GM12878 (cell line): Measurements from ENCODE around the gene MSANTD3. TPM values are rescaled to one million over a fixed set of nuclear protein-coding genes. Genes with fewer than 3 reads are reported as not detected.

ENCODE experiments used
- ATAC-seq: fragments of 200-7000 bp; cut with Tn5 transposase; 3 replicates; pipeline ENCODE4 v1.9.1; 2020; ENCODE audit warnings: mild to moderate bottlenecking, moderate library complexity
- BruUV-seq: library from RNA; stranded (reverse); fragments of 400-500 nt; replicated peaks from 2 replicates; lab custom pipeline; 2021; lab: Mats Ljungman, UMichigan
- CTCF ChIA-PET: fragments of 300-600 bp; sonication (Branson Sonifier 250); formaldehyde crosslinking; extraction: SDS; loops from one replicate; lab custom pipeline; 2021; ENCODE audit warnings: inconsistent platforms; lab: Yijun Ruan, JAX
- POLR2A ChIA-PET: fragments of 350-600 bp; formaldehyde crosslinking; extraction: SDS; loops from one replicate; lab custom pipeline; 2021; ENCODE audit warnings: inconsistent platforms; lab: Charles Lee
- RAD21 ChIA-PET: fragments of 300-600 bp; sonication (Branson Sonifier 250); formaldehyde crosslinking; loops from one replicate; lab custom pipeline; 2023; ENCODE audit warnings: antibody characterized with exemption; ENCODE audit not compliant: unreplicated experiment; lab: Charles Lee
- SMC1A ChIA-PET: fragments of 300-600 bp; sonication (Branson Sonifier 250); formaldehyde crosslinking; loops from one replicate; lab custom pipeline; 2023; ENCODE audit not compliant: unreplicated experiment, uncharacterized antibody; lab: Charles Lee
- DNase-seq: peaks from one replicate; pipeline ENCODE4 v3.0.0-alpha.2; 2011; ENCODE audit warnings: low read depth, low spot score
- FAIRE-seq: peaks from 3 replicates; lab custom pipeline; 2011; peaks lifted over from hg19 to GRCh38; lab: Jason Lieb, UNC
- H2AFZ ChIP-seq: 2 replicates; pipeline ENCODE4 v1.6.0; 2011; ENCODE audit warnings: low read depth, low read length, control low read depth; ENCODE audit not compliant: control insufficient read depth
- H3K27ac ChIP-seq: 2 replicates; pipeline ENCODE4 v1.5.1; 2011; ENCODE audit warnings: control low read depth; ENCODE audit not compliant: control insufficient read depth, insufficient read depth
- H3K27me3 ChIP-seq, 2 experiments: replicated peaks in 1 of 2; 2 replicates each; pipeline versions ENCODE4 v1.6.0 to v1.6.1; 2011; ENCODE audit warnings: low read length in 1 of 2; ENCODE audit not compliant: control insufficient read depth in 2 of 2, insufficient read depth in 2 of 2
- H3K36me3 ChIP-seq, 2 experiments: 2 replicates each; pipeline ENCODE4 v1.5.1; 2011; ENCODE audit warnings: low read length in 1 of 2; ENCODE audit not compliant: control insufficient read depth in 2 of 2, insufficient read depth in 2 of 2
- H3K4me1 ChIP-seq: 2 replicates; pipeline ENCODE4 v1.6.1; 2011; ENCODE audit warnings: mild to moderate bottlenecking, low read length, moderate library complexity, mixed read lengths; ENCODE audit not compliant: control insufficient read depth, insufficient read depth
- H3K4me2 ChIP-seq: 2 replicates; pipeline ENCODE4 v1.6.0; 2011; ENCODE audit warnings: control low read depth; ENCODE audit not compliant: control insufficient read depth, insufficient read depth
- H3K4me3 ChIP-seq: fragments of 200-600 bp; sonication (generic); 2 replicates; pipeline ENCODE4 v1.5.1; 2016
- H3K79me2 ChIP-seq: 2 replicates; pipeline ENCODE4 v1.6.0; 2011; ENCODE audit warnings: low read length; ENCODE audit not compliant: control insufficient read depth, insufficient read depth
- H3K9ac ChIP-seq: 2 replicates; pipeline ENCODE4 v1.8.0; 2011; ENCODE audit warnings: low read length, control low read depth, mixed read lengths; ENCODE audit not compliant: control insufficient read depth, insufficient read depth
- H3K9me3 ChIP-seq: replicated peaks from 3 replicates; pipeline ENCODE4 v1.5.1; 2011; ENCODE audit warnings: mild to moderate bottlenecking, low read length; ENCODE audit not compliant: control insufficient read depth, insufficient read depth
- H4K20me1 ChIP-seq: 2 replicates; pipeline ENCODE4 v1.6.0; 2011; ENCODE audit not compliant: control insufficient read depth, insufficient read depth
- BCLAF1 ChIP-seq: fragments of 450-650 bp; IDR thresholded peaks from 2 replicates; pipeline ENCODE4 v1.6.1; 2017; ENCODE audit warnings: antibody characterized with exemption, mild to moderate bottlenecking, moderate library complexity
- LARP7 ChIP-seq: fragments of 450-650 bp; IDR thresholded peaks from 2 replicates; pipeline ENCODE4 v1.6.1; 2017; ENCODE audit warnings: mild to moderate bottlenecking
- NFYB ChIP-seq: IDR thresholded peaks from 2 replicates; pipeline ENCODE4 v1.6.1; 2011; ENCODE audit warnings: low read depth, mild to moderate bottlenecking, low read length, improper control_type of control experiment, moderate library complexity; ENCODE audit not compliant: insufficient read depth
- NKRF ChIP-seq: fragments of 450-650 bp; conservative IDR thresholded peaks from 2 replicates; pipeline ENCODE4 v1.6.1; 2017; ENCODE audit warnings: mild to moderate bottlenecking, moderate library complexity
- WRNIP1 ChIP-seq: IDR thresholded peaks from 2 replicates; pipeline ENCODE4 v1.6.1; 2011; ENCODE audit warnings: low read depth, low read length, improper control_type of control experiment, borderline replicate concordance
- ZSCAN29 ChIP-seq: fragments of 450-650 bp; IDR thresholded peaks from 2 replicates; pipeline ENCODE4 v1.6.1; 2017; ENCODE audit warnings: mild to moderate bottlenecking, moderate library complexity
- WGBS: methylation state at CpG from one replicate; pipeline ENCODE4 v1.1.6; 2016; ENCODE audit warnings: low lambda C conversion rate; ENCODE audit not compliant: insufficient replicate concordance, insufficient coverage; ENCODE audit errors: missing lambda C conversion rate; 5-methylcytosine and 5-hydroxymethylcytosine counted together
- in situ Hi-C: fragments of 300-500 bp; cut with MboI; formaldehyde crosslinking; loops from 9 replicates; pipeline ENCODE4 v1.14.3; 2018; ENCODE audit warnings: mixed read lengths
- intact Hi-C: fragments of 100-400 bp; cut with micrococcal nuclease; formaldehyde crosslinking; loops from one replicate; pipeline ENCODE4 v1.14.2; 2022; ENCODE audit not compliant: unreplicated experiment
- polyA plus RNA-seq, 11 experiments: library from polyadenylated mRNA; depleted of rRNA in 4 of 11; unstranded in 6 of 11; stranded (reverse) in 5 of 11; fragments of >200 nt; fragmentation: Nextera tagmentation in 4 of 11; fragmentation: Illumina TruSeq in 1 of 11; extraction: Ambion mirVana in 4 of 11; extraction: Trizol in 1 of 11; gene quantifications; 1 replicate in 1 of 11; 2 replicates in 10 of 11; pipeline versions ENCODE4 v1.2.1 to v1.2.3, GENCODE V29; 2011 to 2016; ENCODE audit warnings: inconsistent platforms in 2 of 11, missing spikeins in 2 of 11, low read depth in 1 of 11
- total RNA-seq, 4 experiments: library from RNA; depleted of rRNA in 3 of 4; stranded (reverse); fragments of >200 nt in 3 of 4; fragmentation: Illumina TruSeq in 1 of 4; extraction: Trizol in 1 of 4; gene quantifications; 2 replicates each; pipeline versions ENCODE4 v1.2.1 to v1.2.3, GENCODE V29; 2013 to 2021
- TF ChIP-seq, protein P1 (sequence below): IDR thresholded peaks from 2 replicates; pipeline ENCODE4 v1.6.1; 2012; ENCODE audit warnings: improper control_type of control experiment, low read depth, low read length; ENCODE audit not compliant: insufficient replicate concordance

The MSANTD3 gene
- total and polyA plus RNA-seq, 10 of the 15 experiments (the other 5 are each of a cell fraction or from before 2014, with no cell fraction given): 5.8 to 21.2 (median 14.7) TPM

DNA sequence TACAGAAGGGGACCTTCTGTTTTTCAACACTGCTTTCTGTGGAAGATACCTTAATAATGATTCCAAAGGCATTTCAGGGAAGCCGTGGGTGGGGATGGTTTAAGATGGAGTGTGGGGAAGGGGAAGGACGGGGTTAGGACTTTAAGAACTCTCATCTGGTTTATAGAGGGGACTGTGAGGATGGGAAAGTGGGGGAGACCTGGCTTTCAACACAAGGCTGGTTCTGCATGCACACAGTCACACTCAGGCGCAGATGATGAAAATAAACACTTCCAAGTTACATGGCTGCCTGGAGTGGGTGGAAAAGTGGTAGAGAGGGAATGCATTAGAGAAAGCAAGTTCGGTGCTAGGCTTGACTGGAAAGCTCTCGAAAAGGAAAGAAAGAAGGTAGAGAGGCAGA, 4.9 kb downstream of the MSANTD3 start (continued):
- TF ChIP-seq, protein P1, sequence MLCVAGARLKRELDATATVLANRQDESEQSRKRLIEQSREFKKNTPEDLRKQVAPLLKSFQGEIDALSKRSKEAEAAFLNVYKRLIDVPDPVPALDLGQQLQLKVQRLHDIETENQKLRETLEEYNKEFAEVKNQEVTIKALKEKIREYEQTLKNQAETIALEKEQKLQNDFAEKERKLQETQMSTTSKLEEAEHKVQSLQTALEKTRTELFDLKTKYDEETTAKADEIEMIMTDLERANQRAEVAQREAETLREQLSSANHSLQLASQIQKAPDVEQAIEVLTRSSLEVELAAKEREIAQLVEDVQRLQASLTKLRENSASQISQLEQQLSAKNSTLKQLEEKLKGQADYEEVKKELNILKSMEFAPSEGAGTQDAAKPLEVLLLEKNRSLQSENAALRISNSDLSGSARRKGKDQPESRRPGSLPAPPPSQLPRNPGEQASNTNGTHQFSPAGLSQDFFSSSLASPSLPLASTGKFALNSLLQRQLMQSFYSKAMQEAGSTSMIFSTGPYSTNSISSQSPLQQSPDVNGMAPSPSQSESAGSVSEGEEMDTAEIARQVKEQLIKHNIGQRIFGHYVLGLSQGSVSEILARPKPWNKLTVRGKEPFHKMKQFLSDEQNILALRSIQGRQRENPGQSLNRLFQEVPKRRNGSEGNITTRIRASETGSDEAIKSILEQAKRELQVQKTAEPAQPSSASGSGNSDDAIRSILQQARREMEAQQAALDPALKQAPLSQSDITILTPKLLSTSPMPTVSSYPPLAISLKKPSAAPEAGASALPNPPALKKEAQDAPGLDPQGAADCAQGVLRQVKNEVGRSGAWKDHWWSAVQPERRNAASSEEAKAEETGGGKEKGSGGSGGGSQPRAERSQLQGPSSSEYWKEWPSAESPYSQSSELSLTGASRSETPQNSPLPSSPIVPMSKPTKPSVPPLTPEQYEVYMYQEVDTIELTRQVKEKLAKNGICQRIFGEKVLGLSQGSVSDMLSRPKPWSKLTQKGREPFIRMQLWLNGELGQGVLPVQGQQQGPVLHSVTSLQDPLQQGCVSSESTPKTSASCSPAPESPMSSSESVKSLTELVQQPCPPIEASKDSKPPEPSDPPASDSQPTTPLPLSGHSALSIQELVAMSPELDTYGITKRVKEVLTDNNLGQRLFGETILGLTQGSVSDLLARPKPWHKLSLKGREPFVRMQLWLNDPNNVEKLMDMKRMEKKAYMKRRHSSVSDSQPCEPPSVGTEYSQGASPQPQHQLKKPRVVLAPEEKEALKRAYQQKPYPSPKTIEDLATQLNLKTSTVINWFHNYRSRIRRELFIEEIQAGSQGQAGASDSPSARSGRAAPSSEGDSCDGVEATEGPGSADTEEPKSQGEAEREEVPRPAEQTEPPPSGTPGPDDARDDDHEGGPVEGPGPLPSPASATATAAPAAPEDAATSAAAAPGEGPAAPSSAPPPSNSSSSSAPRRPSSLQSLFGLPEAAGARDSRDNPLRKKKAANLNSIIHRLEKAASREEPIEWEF: no peak
- TF ChIP-seq LARP7: no peak

DNA sequence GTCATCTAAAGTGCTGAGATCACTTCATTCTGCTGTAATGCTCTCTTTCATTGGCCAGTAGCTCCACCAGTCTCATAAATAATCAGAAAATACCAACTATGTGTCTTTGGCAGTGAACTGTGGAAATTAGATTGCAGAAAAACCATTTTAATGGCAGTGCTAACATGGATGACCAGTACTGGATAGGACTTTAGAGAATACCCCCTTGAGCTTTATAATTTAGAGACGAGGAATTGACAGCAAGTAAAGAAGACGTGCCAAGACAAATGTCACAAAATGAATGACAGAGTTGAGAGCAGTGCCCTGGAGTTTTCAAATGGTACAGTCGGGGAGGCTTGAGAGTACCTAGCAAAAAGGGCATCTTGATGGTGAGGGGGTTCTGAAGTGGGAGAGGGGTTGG, 5.8 kb downstream of the MSANTD3 start:
- 98% methylated on average over 3 of the region's 3 CpGs for WGBS

More for the DNA sequence above, 5.8 kb downstream of the MSANTD3 start:
- TF ChIP-seq BCLAF1: no peak
- TF ChIP-seq NFYB: no peak
- no peak for TF ChIP-seq ZSCAN29
- no peak for TF ChIP-seq NKRF
- no peak for TF ChIP-seq WRNIP1
- Histone ChIP-seq H3K36me3 (no peaks in the 10 kb centered on the region), H3K4me3 (no peak overlapping the region), H3K9ac (no peak overlapping the region), H3K9me3 (no peaks in the 10 kb centered on the region), H3K27ac (no peak overlapping the region), H3K4me2 (no peak overlapping the region), H3K79me2 (peaks cover 3% of the 10 kb centered on the region), H4K20me1 (no peaks in the 10 kb centered on the region), H2AFZ (no peak overlapping the region), H3K4me1 (peaks cover 9% of the 10 kb centered on the region), H3K27me3 (no peaks in the 10 kb centered on the region)
- intact Hi-C loops (loop anchor here (10.0 kb wide), 2 partner anchors 162 to 1248 kb away; no protein-coding TSS in a partner anchor), in situ Hi-C loops (loop anchor here (10.0 kb wide), 1 partner anchor 1268 kb away; no protein-coding TSS in a partner anchor)
- no TSS peak for BruUV-seq
- RAD21 ChIA-PET: no interaction called here
- SMC1A ChIA-PET: no interaction called here
- DNase-seq (no peak), ATAC-seq (no peak), FAIRE-seq (no peak)
- POLR2A ChIA-PET: interaction anchor here (1.2 kb wide), 1 partner anchor 21 kb away, joined by 3 read pairs; no protein-coding TSS in a partner anchor
- CTCF ChIA-PET: no interaction called here
